ENCODE data around the gene CIAO2B.
"Not testable (repeated sequence)": the region's sequence is repeated elsewhere in the genome, so short reads cannot be mapped to it uniquely, and the experiment has no call there.

CIAO2B gene

DNA sequence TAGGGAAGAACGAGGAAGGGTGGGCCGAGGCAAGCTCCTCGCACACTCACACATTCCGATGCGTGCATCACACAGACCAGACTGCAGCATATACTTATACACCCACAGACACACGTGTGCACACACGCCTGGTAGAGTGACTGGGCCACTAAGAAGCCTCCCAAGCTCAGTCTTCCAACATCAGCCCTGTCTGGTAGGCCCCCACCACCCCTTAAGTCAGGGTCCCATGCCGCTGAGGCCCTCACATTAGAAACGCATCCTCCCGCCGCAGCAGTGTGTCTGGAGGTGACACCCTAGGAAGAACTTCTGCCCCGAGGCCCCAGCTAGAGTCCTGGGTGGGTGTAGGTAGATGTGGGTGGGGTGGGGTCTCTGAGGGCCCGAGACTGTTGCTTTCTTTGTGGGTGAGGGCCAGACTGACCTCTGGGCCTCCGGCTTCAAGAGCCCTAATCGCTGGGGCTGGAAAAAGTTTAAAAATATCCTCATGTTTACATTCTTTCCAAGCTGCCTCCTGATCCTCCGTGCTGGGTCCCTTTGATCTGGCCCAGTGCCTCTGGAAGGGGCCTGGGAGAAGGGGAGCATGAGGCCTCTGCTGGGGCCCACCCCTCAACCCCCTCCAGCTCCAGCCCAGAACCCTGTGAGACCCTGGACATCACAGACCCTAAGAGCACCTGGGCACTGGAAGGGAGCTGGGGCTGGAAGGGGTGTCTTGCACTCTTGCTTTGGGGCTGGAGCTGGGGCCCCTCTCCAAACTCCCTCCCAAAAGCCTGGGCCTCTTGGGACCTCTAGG lies 29.2 kb downstream of the CIAO2B start:
- no peak for DNase-seq

DNA sequence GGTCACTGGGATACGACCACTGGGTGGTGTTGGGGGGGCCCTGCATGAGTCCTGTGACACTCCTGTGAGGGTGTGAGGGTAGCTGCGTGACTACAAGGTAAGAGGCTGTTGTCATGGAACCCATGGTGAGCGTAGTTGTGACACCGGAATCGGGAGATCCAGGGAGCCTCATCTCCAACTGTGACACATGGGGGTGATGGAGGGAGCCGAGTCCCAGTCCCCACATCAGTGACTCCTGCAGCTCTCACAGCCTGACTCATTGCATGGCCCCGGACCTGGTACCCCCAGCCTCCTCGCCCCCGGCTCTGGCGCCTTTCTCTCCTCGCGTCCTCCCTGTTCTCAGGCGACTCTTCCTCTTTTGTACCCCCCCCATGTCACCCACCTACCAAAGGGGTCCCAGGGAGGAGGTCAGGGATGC lies 29.8 kb downstream of the CIAO2B start:
- no peak for DNase-seq

DNA sequence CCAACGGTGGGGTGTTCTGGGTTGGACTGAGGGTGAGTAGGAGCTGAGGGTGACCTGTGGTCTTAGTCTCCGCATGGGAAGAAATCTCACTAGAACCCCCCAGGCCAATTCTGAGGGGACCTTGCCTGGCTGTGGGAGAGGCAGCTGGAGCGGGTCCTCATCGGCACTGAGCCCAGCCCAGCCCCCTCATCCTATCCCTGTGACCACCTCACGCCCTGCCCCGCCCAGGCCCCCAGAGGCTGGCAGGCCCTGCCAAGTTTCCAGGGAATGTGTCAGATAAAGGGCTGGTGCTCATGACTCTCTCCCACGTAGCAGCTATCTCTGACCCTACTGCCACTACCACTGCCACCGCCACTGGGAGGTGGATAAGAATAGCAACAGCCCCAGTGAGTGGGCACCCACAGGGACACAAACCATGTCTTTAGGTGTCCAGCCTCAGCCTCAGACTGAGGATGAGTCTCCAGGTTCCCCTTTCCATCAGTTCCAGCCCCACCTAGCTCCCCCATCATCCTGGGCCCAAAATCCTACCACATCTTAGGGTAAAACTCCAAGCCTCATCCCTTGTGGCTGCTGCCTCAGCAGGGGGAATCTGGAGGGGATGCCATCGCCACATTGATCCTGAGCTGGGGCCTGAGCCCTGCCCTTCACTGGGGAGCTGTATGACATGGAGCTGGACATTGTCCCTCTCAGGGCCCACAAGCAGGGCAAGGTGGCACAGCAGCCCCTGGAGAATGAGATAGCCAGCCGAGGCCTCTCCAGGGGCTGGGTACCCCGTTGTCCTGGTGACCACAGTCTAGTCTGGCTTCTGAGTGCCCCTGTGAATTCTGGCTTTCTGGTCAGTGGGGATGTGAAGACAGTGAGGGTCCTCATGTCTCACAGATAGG lies 30.4 kb downstream of the CIAO2B start:
- no peak for DNase-seq

DNA sequence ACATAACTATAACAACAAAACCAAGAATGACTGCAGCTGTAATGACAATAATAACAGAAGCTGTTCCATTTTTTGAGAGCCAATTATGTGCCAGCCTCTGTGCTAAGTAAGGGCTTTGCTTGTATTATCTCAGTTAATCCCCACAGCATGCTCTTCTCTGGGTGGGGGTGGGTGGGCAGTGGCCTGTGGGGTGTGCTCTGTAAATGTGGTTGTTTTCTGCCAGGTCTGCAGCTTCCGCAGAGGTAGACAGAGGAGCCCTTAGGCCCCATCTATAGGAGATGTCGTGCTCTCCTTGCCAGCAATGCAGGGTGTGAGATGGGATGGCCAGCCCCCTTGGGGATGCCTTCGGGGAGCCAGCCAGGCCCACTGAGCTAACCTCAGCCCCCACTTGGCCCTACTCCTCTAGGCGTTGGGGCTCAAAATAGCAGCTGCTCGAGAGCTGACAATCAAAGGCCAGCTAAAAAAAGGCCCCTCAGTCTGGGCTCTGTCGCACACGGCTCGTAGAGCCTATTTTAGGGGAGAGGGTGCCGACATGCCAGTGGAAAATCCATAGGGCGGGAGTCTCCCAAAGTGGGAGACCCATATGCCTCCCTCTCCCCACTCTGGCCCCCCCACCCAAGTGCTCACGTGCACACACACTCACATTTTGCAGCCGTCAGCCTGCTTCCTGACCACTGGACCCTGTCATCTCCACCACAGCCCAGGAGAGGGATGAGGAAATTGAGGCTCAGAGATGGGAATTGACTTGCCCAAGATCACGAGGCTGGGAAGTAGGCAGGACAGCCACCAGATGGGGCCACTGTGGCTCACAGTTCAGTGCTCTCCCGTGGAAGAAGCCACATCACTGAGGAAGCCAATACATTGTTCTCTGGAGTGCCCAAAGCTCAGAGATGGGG lies 31.3 kb downstream of the CIAO2B start:
- DNase-seq: no peak

DNA sequence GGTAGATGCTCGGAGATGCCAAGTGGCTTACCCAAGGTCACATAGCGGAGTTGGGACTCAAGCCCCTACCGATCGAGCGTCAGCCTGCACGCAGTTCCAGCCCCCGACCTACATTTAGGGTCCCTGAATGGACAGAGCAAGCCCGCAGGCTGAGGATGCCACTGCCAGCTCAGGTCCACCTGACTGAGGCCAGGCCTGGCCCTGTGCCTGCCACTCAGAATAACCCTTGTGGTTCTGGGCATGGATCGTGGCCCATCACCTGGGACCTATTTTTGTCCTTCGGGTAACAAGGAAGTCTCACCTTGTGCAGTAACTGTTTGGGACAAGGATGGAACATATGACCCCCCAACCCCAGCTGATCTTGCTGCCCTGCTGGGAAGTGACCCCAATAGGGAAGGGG lies 32.6 kb downstream of the CIAO2B start:
- no peak for DNase-seq

DNA sequence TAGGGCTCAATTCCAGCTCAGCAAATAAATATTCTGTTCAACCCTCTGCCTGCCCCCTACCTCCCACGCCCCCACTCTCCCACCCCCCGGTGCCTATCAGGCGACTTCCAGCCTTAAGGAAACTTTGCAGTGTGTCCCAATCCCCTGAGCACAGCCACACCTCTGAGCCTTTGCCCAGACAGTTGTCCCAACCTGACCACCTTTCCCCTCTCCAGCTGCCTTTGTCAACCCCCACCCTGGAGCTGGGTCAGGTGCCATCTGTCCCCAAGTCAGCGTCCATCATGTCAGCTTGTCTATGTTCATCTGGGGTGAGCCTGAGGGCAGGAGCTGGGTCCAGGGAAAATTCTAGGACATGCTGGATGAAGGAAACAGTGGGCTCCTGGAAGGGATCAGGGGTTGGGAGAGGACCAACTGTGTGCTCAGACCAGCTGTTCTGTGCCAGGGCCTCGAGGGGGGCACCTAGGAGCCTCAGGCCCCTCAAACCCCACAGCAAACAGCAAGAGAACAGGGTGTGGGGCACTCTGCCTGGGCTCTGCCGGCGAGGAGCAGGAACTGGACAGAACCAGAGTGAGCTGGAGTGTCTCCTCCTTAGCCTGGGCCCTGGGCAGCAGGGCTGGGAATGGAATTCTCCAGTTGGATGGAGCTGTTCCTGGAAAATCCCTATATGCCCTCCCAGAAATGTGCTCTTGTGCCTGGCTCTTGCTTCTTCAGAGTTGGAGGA lies 33.3 kb downstream of the CIAO2B start:
- DNase-seq: peak in 9 of 58 donors; percentile 6 to 51 (median 22)

DNA sequence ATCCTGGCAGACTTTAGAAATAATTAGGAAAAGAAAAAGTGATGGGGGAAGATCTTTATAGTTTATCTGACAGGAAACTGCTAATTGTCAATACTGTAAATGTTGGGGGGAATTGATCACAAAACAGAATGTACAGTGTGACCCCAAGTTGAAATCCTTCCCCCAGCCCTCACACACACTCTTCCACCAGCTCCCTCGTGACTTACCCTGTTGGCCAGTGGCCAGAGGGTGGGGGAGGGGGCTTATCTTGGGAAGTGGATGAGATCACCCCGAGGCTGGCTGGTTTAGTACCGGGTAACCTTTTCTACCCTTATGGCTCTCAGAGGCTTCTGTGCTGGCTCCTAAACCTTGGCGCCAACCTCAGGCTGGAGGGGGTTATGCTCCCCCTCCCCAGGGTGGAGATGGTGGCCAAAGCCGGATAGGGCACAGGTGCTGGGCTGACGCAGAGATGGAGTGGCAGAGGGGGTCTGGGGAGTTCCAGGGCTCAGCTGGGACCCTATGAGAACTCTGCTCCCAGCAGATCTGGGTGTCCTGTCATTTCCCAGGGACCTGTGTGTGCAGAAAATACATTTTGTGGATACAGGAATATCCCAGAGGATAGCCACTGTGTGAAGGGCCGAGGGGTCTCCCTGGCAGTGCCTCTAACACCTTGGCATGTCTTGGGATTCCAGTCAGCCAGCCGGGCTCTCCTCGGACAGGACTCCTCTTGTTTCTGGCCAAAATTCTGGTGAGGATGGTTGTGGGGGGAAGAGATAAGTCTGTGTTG lies 34.1 kb downstream of the CIAO2B start:
- peak in 5 of 58 donors; percentile 16 to 63 (median 20) for DNase-seq

DNA sequence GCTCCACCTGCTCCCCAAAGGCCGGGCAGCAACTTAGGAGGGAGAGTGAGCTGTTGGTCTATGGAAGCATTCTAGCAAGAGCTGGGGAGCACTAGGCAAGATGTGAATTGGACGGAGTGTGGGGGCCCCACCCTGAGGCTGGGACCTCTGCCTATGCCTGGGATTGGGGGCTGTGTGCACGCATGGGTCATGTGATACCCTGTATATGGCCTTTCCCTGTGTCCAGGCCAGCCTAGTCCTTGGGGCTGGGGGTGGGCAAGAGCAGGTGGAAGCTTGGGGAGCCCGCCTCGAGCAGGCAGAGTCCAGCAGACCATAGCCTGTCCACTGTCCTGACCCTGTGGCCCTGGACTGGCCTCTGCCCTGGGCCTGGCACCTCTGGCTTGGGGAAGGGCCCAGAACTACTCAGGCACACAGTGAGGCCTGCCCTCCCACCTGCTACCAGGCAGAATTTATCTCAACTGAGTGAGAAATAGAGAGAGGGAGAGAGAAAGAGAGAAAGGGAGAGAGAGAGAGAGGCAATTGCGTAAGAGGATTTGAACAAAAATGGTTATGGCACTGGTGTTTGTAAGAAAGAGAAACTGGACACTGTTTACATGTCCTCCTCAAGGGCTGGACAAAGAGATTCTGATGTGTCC lies 34.8 kb downstream of the CIAO2B start:
- DNase-seq: no peak

DNA sequence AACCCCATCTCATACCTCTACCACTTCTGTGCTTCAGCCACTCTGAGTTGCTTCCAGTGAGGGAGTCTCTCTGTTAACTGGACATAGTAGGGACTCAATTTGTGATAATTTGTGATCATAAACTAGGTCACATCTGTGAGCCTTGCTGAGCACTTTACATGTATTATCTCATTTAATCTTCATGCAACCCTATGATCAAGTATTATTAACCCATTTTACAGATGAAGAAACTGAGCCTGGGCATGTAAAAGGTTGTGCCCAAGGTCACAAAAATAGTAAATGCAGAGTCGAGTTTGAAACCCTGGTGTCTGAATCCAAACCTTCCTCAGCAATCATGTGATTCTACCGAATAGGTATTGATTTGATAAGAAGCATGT lies 35.3 kb downstream of the CIAO2B start:
- no peak for DNase-seq

DNA sequence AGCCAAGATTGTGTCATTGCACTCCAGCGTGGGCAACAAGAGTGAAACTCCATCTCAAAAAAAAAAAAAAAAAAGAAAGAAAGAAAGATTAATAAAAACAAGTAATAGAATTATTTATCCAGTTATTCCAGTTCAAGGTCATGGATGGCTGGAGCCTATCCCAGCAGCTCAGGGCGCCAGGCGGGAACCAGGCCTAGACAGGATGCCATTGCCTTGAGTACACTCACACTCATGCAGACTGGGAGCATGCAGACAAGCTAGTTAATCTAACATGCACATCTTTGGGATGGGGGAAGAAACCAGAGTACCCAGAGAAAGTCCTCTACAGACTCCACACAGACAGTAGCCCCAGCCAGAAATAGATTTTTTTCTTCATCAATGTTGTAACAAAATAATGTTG lies 36.0 kb downstream of the CIAO2B start:
- no peak for DNase-seq

DNA sequence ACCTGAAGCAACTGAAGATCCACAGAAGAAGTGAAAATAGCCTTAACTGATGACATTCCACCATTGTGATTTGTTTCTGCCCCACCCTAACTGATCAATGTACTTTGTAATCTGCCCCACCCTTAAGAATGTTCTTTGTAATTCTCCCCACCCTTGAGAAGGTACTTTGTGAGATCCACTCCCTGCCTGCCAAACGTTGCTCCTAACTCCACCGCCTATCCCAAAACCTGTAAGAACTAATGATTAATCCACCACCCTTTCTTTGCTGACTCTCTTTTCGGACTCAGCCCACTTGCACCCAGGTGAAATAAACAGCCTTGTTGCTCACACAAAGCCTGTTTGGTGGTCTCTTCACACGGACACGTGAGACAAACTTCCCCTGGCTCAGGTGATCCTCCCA lies 37.5 kb downstream of the CIAO2B start:
- DNase-seq: not testable (repeated sequence)

DNA sequence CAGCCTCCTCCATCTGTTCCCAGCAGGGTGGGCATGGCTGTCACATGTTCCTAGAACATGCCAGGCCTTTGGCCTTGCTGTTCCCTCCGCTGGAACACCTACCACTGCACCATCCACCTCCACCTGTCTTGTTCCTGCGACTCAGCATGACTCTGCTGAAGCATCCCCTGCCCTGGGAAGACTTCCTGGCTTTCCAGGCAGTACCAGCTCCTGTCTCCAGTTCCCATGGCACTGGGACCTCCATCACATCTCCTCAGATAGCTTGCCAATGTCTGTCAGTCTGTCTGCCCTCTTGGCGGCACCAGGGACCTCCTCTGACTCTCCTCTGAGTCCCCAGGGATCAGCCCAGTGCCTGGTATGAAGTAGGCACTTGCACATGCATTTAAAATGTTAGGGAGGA lies 38.2 kb downstream of the CIAO2B start:
- DNase-seq: peak in 2 of 58 donors; percentile 13 to 40

DNA sequence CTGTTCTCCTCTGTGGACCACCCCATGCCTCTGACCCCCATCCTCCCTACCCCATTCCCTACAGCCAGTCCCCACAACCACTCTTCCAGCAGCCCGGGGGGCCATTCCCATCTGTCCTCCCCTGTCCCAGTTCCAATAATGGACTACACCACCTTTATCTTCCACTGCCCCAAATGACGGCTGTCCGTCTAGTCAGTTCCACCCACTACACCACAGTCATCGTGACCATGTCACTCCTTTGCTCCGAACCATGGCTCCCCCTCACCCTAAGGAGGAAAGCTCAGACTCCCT lies 38.6 kb downstream of the CIAO2B start:
- DNase-seq: no peak

DNA sequence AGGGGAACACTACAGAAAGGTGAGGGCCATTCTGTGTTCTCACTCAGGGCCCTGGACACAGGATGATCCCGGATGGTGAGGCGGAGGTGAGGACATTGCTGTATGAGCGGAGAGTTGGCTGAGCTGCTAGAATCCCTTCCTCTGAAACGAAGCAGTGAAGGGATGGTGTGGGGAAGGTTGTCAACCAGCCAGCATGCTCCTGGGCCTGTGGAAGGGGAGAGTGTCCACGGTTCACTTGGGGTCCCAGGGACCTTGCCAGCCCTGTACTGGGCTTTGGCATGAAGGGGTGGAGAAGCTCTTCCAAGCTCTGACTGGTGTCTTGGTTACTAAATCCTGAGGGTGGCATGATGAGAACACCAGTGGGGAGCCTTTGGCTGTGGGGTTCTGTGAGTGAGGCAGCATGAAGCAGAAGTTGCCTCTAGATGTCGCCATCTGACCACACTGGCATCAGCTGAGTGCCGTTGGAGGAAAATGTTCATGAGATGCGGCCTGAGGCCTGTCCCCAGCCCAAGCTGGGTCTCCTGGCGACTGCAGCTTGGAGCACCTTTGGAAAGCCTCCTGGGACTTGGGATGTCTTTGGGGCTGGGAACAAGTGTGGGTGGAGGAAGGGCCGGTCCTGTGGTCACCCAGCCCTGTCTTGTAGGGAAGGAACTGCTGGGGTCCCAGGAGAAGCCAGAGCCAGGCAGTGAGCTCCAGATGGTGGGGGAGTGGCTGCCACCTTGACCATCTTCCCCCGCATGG lies 39.1 kb downstream of the CIAO2B start:
- DNase-seq: peak in 53 of 58 donors; percentile 24 to 83 (median 57)

DNA sequence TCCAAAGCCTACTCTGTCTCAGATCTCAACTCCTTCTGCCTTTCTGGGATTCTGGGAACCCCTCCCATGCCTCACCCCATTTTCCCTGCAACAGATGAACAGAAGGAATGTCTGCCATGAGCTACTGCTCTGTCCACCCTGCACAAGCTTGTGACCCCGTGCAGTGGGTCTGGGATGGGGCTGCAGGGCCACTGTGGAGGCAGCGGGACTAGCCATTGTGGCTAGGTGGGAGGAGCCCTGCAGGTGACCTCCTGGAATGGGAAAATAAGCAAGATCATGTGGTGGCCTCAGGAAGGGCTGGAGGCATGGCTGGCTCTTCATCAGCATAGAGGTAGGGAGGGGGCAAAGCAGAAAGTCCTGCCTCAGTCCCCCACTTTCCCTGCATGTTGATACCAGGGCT lies 40.1 kb downstream of the CIAO2B start:
- DNase-seq: no peak

DNA sequence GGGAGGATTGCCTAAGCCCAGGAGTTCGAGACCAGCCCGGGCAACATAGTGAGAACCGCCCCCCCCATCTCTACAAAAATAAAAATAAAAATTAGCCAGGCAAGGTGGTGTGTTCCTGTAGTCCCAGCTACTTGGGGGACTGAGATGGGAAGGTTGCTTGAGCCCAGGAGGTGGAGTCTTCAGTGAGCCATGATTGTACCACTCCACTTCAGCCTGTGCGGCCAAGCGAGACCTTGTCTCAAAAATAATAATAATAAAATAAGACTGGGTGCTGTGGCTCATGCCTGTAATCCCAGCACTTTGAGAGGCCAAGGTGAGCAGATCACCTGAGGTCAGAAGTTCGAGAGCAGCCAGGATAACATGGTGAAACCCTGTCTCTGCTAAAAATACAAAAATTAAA lies 42.4 kb downstream of the CIAO2B start:
- no peak for DNase-seq

DNA sequence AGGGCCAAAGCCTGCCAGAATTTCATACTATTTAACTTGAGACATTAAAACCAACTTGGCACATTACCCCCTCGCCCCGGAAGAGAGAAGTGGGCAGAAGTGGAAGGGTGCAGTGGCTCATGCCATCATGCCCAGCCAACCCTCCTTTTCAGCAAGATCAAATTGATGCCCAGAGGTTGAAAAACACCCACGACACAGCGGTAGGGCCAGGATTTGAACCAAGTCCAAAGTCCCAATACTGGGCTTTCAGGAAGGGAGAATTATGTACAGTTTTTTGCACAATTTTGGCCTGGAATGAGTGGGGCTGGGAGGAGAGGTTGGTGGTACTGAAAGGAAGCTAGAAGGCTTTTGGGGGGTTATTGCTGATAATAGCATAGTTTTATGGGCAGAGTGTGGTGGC lies 42.8 kb downstream of the CIAO2B start:
- no peak for DNase-seq

DNA sequence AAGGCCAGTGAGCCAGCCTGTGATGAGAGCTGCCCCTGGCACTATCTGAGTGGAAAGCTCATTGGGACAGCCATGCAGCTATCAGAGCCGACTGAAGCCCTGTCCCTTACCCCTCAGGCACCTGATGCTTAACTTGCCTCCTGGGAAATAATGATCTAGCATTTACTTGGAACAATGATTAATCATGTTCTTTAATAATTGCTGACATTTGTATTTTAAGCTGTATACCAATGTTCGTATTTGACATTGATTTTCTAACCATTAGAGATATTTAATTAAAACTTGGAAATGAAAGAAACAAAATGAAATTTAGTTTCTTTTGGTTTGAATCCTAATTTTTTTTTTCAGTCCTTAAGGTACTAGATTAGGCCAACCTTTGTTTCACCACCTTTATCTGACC lies 43.4 kb downstream of the CIAO2B start:
- no peak for DNase-seq

DNA sequence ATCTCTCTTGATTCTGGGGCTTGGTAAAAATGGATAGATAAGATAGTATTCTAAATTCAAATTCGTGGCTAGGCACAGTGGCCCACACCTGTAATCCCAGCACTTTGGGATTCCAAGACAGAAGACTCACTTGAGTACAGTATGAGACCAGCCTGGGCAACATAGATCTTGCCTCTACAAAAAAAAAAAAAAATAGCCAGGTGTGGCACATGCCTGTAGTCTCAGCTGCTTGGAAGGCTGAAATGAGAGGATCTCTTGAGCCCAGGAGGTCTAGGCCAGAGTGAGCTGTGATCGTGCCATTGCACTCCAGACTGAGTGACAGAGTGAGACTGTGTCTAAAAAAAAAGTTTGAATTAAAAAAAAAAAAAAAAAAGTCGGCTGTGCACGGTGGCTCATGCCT lies 44.6 kb downstream of the CIAO2B start:
- no peak for DNase-seq
